HCT116 (cell line): ENCODE data around the gene PDE2A.

Experiments
- TF ChIP-seq, protein P1 (sequence below): IDR thresholded peaks from 2 replicates; pipeline ENCODE4 v1.6.1; 2011; ENCODE audit warnings: mild to moderate bottlenecking, low read length, moderate library complexity; ENCODE audit not compliant: insufficient replicate concordance; ENCODE audit errors: extremely low read depth
- TF ChIP-seq, protein P2 (sequence below), 3 experiments: fragments of 200-600 bp in 1 of 3; sonication (generic) in 1 of 3; IDR thresholded peaks in 2 of 3; conservative IDR thresholded peaks in 1 of 3; 2 replicates each; pipeline ENCODE4 v1.5.1; 2012 to 2017; ENCODE audit warnings: low read depth in 2 of 3, low read length in 2 of 3, antibody characterized with exemption in 1 of 3, borderline replicate concordance in 1 of 3, control low read depth in 1 of 3, mild to moderate bottlenecking in 1 of 3, mixed read lengths in 1 of 3, mixed run types in 1 of 3, moderate library complexity in 1 of 3; ENCODE audit not compliant: insufficient read depth in 1 of 3

DNA sequence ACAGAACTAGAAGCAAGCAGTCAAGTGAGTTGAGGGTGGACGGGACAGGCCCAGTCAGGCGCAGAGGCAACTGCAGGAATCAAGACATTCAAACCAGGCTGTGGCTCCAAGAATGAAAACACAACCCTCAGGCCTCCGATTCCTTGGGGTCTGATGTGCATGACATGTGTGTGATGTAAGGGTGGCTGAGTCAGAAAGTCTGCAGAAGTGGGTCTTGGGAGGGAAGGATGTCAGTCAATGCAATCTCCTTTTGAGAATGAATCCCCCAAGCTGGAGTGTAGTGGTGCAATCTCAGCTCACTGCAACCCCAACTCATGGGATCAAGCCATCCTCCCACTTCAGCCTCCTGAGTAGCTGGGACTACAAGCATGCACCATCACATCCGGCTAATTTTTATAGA is 15.9 kb upstream of the PDE2A start:
- TF ChIP-seq, protein P1, sequence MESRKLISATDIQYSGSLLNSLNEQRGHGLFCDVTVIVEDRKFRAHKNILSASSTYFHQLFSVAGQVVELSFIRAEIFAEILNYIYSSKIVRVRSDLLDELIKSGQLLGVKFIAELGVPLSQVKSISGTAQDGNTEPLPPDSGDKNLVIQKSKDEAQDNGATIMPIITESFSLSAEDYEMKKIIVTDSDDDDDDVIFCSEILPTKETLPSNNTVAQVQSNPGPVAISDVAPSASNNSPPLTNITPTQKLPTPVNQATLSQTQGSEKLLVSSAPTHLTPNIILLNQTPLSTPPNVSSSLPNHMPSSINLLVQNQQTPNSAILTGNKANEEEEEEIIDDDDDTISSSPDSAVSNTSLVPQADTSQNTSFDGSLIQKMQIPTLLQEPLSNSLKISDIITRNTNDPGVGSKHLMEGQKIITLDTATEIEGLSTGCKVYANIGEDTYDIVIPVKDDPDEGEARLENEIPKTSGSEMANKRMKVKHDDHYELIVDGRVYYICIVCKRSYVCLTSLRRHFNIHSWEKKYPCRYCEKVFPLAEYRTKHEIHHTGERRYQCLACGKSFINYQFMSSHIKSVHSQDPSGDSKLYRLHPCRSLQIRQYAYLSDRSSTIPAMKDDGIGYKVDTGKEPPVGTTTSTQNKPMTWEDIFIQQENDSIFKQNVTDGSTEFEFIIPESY = no peak
- TF ChIP-seq, protein P2, sequence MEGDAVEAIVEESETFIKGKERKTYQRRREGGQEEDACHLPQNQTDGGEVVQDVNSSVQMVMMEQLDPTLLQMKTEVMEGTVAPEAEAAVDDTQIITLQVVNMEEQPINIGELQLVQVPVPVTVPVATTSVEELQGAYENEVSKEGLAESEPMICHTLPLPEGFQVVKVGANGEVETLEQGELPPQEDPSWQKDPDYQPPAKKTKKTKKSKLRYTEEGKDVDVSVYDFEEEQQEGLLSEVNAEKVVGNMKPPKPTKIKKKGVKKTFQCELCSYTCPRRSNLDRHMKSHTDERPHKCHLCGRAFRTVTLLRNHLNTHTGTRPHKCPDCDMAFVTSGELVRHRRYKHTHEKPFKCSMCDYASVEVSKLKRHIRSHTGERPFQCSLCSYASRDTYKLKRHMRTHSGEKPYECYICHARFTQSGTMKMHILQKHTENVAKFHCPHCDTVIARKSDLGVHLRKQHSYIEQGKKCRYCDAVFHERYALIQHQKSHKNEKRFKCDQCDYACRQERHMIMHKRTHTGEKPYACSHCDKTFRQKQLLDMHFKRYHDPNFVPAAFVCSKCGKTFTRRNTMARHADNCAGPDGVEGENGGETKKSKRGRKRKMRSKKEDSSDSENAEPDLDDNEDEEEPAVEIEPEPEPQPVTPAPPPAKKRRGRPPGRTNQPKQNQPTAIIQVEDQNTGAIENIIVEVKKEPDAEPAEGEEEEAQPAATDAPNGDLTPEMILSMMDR (IDR thresholded peaks at IDR 0.05 in 2 of 3, conservative IDR thresholded peaks at IDR 0.05 in 1 of 3; ENCODE audit: borderline replicate concordance in 1 of 3, insufficient read depth in 1 of 3, low read depth in 2 of 3, low read length in 2 of 3) = no peak
